H4 (cell line): Measurements from ENCODE around the gene RNASEL. TPM values are rescaled to one million over a fixed set of nuclear protein-coding genes. Genes with fewer than 3 reads are reported as not detected.

Source experiments
- DNase-seq: peaks from one replicate; pipeline ENCODE4 v3.0.0-alpha.2; 2015; ENCODE audit warnings: low spot score
- total RNA-seq: library from RNA; depleted of rRNA; stranded (reverse); fragments of >200 nt; shearing (Covaris generic); gene quantifications from 2 replicates; pipeline ENCODE4 v1.2.3, GENCODE V29; 2014

Gene RNASEL
- total RNA-seq, 1 experiment from 2014 or later: 12.2 TPM

DNA sequence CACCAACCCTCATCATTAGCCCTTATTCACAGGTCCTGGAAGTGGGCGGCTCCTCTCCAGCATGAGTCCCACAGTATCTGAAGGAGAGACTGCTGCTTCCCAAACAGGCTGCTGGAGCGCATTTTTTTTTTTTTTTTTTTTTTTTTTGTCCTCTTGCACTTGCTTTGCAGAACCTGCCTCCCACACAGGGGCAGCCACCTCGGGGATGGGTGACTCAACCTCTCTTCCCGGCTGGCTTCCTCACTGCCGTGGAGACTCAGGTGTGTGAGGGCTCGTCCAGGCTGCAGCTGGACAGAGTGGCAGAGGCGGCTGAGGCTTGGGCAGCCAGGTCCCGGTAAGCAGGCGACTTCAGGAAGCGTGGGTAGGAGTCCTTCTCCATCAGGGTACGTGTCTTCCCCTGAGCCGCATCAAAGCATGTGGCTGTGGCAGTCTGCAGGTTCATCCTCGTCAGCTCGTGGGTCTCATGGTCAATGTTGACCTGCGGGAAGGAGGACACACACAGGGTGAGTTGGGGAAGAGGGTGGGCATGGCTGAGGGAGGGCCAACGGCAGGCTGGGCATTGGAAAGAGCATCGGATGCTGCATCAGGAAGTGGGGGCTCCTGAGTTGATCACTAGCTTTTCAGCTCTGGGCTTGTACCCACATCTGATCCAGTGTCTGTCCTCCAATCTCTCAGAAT is 11.1 kb upstream of the RNASEL start:
- no peak for DNase-seq

DNA sequence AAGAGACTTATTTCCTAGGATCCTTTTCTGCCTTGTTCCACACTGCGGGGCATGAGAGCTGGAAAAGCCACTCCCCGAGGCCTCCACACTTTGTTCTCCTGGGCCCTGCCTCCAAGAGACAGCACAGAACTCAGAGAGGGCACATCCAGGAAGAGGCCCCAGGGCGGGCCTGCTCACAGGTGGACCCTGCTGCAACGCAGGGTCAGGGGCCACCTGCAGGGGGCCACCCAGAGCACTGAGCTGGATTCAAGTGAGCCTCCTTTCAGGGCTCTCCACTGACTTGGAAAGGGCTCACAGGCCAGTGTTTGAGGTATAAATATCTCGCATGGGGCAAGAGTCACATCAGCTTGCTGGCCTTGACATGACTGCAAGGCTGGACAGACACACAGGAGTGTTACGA is 10.3 kb upstream of the RNASEL start:
- DNase-seq: no peak

DNA sequence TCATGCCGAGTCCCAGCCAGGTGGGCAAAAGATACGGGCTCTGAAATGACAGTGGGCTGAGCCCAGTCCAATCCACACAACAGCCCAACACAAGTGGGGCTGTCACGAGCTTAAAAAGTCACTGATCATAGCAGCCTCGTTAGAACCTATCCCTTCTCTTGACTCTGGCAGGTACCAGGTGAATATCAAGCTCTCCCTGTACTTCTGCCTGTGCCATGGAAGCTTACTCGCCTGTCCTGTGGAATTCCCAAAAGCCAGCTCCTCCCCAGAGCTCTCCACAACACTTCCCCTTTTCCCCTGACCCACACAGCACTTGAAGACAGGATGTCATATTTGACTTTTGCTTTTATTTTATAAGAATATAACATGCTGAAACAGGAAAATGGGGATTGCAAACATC is 9.2 kb upstream of the RNASEL start:
- DNase-seq: no peak

DNA sequence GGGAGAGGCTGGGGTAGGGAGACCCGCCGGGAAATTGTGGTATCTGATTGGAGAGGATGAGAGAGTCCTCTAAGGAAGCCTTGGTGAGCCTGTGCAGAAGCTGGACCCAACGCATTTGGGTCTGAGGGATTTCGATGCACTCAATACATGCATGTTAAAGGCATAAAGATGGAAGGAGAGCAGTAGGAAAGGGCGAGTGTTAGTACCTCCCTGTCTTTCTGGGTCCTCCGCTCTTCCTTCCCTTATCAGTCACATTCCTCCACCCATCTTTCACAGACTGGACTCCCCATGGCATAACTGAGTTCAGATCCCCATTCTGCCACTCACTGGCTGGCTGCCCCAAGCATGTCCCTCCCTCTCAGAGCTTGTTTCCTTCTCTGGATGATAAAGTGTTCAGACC is 7.9 kb upstream of the RNASEL start:
- DNase-seq: no peak

DNA sequence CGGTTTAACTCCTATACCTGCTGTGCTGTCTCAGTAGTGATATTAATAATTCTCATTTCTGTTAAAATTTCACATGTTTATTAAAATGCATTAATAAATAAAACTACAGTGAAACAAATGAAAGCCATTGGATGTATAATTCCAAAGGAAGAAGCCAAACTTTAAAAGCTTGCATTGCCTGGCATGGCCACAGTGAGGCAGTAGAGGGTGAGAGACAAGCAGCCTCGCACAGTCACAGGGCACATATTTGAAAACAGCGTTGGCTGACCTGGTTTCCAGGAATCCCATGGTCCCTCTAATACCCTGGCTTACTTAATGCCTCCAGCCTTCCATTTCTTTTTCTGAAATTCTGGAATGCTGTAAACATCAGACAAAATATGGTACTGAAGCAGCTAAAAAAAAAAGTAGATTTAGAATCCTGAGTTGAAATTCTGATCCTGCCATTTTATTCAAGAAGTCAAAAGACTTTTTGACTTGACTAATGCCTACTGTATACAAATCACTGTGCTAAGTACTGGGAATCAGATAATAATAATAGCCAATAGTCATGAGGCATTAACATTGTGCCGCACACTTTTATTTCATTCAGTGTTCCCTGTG is 6.7 kb upstream of the RNASEL start:
- peak; percentile 68 for DNase-seq

DNA sequence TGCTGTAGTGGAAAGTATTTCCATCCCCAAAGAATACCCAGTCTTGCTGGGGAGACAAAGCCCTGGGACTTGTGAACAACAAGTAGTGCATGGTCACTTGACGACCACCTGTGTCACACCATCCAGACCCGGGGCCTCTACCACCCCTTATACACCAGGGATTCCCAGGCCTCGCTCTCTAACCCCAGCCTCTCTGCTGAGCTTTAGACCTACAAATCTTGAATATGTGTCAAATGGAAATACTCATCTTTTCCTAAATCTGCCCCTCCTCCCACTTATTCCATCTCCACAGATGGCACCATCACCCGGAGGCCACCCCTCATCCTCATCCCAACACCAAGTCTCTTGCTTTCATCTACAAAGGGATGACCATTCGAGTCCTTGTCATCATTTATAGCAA is 875 bp upstream of the RNASEL start:
- no peak for DNase-seq

DNA sequence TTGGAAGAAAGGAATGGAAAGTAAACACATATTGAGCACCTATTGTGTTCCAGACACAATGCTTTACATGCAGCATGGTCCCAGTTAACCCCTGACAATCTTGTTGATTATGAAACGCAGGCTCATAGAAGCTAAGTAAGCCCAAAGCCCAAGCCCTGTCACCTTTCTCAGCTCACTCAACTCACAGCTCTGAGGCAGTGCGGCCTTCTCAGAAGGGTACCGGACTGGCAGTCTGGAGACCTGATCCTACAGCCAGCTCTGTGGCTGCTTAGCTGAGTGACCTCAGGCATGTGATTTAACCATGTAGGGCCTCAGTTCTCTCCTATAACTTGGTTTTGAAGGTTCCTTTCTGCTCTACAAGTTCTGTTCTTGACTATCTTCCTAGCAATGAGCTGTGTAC is 464 bp upstream of the RNASEL start:
- DNase-seq: no peak

DNA sequence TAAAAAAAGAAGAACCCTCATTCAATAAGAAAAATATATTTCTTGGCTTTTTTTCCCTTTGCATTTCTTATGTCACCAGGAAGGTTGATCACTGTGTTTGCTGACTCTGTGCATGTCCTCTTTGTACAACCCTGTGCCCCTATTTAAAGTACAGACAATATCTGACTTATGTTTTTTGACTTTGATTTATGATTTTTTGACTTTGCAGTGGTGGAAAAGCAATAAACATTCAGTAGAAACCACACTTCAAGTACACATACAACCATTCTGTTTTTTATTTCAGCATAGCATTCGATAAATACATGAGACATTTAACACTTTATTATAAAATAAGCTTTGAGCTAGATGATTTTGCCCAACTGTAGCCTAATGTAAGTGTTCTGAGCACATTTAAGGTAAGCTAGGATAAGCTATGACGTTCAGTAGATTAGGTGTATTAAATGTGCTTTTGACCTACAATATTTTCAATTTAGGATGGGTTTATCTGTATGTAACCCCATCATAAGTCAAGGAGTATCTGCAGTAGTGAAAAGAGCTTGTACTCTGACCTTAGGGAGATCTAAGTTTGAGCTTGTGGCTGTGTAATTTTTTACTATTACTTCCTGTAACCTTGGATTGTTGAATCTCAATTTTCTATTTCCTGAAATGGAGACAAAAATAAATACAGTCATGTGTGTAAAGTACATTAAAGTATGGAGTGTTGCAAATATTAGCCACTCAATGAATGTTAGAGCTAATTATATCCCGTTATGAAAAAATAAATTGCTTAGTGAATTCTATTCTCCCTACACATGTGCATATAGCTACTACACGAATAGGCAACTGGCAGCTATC is 1.2 kb downstream of the RNASEL start:
- DNase-seq: no peak

DNA sequence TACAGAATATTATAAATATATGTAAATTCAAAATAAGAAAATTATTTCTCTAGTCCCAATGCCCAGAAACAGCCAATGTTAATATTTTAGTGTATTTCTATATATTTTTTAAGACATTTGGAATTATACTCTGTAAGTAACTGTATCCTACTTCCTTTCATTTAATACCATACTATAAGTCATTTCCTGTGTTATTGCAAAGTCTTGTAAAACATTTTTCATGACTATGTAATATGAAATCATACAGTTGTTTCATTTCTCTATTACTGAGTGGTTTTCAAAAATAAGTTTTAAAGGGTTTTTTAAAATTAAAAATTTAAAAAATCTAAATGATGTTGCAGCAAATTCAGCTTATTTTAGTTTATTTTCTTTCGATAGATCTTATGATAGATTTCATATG is 2.0 kb downstream of the RNASEL start:
- DNase-seq: no peak

DNA sequence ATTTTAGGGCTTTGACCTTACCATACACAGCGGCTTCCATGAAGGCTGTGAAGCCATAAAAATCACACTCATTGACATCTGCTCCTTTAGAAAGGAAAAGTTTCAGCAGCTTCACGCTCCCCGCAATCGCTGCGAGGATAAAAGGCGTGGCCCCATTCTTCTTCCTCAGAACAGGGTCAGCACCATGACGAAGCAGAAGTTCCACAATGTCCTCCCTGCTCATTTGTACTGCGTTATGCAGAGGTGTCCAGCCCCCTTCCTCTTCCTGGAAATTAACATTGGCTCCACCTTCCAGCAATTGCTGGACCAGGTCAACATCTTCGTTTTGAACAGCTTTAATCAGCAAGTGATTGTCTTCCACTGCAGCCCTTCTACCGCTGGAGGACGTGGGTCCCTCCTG is 2.7 kb downstream of the RNASEL start:
- no peak for DNase-seq

DNA sequence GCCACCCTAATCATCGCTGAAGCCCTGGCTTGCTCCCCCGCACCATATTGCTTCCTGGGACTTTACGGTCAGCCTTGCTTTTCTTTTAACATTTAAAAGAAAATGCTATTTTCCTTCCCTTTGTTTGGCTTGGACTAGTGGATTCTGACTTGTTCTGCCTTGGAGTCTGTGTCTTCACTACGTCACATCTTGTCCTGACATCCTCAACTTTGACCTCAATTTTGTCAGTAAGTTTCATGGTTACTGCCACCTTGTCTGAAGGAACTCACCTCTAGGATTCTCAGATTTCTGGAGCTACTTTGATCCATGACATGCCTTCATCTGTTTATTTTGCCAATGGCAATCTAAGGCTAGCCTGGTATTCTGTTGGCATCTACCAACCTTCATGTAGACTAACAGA is 4.3 kb downstream of the RNASEL start:
- DNase-seq: no peak

DNA sequence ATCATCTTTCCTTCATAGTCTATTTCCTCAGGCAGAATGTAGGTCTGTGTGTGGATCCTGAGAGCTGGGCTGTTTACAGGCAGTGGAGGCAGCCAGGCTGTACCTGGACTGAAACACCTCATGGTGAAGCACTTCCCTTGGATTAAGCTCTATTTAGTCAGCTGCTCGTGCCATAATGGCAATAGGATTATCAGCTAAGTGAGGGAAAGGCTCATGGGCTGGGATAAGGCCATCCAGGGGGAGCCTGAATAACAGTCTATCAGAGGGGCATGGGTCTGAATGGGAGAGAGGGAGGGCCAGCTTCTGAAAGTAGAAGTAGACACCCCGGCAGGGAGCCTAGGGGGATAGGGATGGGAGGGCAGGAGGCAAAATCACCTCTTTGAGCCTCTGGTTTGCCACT is 8.3 kb downstream of the RNASEL start:
- DNase-seq: no peak

DNA sequence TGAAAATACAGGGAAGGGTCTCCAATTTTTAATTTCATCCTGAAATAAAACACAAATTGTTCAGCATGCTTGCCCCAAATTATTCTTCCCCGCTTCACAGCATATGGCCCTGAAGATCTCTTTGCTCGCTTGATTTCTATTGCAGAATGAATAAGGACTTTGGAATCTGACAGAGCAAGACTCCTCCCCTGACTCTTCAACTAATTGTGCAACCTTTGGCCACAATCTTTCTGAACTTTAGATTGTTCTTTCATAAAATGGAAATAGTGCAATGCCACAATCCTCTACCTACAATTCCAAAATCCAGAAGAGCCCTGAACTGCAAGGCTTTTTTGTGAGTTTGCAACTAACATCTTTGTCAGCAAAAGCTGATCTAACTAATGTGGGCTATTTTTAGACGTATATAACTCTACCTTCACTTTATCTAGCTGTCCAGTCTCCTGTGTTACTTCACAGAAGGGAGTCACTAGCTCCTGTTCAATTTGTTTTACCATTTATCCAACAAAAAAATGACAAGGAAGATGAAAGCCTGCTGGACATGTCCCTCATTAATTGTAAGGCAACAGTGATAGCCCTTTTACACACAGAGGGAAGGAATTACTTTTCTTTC is 13.4 kb downstream of the RNASEL start:
- DNase-seq: no peak

DNA sequence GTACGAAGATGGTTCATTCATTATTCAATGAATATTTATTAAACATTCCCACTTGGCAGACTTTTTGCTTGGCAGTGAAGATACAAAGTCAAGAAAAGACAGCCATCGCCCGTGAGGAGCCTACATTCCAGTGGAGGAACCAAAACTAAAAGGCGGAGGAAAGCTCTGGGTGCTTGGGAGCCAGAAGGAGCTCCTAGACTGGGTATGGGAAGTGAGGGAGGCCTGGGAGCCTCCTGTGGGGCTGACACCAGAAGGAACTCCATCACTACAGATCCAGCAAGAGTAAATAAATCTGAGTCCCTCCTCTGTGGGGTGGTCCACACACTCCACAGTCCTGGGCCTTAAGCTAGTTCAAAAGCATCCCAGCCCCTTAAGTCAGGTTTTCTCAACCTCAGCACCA is 14.9 kb downstream of the RNASEL start:
- no peak for DNase-seq

DNA sequence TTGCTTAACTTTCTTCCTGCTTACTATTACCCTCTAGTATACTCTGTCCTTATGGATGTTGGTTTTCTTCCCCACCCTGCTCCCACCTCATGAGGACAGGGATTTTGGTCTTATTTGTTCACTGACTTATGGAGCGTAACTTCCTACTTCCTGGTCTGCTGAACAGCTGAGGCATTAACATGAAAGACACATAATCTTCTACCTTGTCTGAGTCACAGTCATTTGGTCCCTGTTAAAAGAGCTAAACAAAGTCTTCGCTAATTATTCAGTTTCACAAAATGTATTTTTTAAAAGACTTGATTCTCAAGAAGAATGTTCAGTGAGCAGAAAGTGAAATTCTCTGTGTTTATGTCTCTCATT is 18.5 kb downstream of the RNASEL start:
- DNase-seq: no peak

DNA sequence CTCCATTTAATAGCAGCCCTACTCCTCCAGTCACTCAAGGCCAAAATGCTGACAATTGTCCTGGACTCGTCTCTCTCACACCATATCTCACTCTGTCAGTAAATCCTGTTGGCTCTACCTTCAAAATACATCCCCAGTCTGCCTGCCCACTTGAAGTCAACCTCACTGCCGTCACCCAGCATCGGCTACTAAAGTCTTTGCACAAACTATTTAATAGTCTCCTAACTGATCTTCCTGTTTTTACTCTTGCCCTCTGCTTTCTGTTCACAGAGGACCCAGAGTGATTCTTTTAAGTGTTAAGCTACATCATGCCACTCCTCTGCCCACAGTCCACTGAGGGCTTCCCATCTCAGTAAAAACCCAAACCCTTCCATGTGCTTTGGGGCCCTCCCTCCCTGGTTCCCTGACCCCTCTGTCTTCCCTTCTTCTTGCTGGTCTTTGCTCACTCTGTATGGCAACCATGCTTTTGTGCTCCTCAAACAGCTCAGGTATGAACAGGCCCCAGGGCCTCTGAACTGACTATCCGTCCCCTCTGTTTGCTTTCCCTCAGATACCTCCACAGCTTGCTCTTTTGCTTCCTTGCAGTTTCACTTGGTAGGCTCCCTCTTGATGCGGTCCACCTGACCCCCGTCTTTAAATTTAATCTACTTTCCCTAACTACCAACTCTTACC is 19.0 kb downstream of the RNASEL start:
- no peak for DNase-seq

DNA sequence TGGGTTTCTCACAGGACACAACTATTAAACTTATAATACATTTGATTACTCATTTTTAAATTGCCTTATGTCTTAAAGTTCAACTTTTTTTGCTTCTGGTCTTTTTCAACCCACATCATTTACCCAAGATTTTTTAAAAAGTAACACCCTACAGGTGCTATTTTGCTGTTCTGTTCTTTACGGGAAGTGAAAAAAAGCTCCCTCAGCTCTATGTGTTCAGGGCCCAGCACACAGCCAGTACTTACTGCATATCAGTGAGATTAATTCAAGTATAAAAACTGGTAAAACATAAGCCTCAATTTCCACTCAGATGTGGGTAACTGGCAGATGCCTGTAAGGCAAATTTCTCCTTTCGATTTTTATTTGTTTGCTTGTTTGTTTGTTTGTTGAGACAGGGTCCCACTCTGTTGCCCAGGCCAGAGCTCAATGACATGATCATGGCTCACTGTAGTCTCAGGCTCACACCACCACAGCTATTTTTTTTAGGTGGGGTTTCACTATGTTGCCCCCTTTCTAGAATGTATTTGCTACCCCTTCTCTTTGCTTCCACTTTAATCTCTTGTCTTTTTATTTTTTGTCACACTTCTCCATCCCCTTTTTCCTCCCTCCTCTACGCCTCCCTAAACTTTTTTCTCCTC is 20.3 kb downstream of the RNASEL start:
- no peak for DNase-seq

DNA sequence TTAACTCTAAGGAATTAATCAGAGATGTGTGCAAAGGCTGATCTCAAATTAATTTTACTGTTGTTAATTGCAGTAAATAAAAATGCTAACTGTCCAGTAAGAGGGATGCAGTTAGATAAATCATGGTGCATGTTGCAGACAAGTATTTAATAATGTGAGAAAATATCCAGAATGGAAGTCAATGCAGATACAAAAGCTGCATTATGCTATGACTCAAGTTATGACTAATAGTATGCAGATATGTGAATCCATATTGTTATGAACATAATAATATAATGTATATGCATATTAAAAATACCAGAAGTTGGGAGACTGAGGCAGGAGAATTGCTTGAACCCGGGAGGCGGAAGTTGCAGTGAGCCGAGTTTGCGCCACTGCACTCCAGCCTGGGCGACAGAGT is 21.4 kb downstream of the RNASEL start:
- no peak for DNase-seq

DNA sequence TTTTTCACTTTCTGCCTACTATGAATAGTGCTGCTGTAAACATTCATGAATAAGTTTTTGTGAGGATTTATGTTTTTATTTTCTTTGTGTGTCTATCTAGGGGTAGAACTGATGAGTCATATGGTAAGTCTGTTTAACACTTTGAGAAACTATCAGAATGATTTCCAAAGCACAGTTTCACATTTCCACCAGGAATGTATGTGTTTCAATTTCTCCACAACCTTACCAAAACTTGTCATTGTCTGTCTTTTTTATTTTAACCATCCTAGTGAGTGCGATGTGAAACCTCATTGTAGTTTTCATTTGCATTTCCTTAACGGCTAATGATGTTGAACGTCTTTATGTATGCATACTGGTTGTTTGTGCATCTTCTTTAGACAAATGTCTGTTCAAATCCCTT is 23.5 kb downstream of the RNASEL start:
- DNase-seq: no peak

DNA sequence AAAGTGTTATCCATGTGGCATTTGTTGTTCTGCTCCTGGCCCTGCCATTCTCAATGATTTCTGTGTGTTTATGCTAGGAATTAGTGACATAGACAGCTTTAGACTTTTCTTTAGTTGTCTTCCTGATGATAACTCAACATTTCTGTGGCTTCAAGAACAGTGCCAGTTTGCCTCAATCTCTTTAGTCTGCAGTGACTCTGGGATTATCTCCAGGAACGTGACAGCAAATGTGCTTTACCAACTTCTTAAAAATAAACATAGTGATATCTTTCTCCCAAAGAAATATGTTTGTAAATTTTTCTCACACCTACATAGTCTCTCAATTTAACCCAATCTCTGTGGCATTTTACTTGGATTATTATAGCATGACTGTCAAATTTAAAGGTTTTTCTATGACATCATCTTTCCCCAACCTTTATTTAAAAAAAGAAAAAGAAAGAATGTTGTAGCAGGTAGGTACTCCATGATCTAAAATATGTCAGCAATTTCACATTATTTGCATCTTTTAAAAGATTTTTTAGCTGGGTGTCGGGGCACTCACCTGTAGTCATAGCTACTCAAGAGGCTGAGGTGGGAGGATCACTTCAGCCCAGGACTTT is 24.6 kb downstream of the RNASEL start:
- DNase-seq: no peak

DNA sequence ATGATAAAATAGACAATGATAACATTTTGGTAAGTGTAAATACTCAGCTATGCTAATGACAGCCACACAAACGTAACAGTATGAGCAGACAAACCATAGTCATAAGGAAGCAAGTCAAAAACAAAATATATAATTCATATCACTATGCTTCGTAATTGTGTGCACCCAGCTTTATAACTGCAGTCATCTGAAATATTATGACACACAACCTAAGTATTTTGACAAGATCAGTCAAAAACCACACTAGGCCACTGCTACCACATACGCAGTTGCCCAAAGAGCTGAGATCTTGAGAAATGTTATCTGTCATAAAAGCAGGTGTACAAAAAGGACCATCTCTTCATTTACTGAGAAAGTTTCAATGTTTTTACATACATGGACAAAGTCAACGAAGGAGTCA is 26.0 kb downstream of the RNASEL start:
- DNase-seq: no peak
